GM19467 (cell line): Measurements from ENCODE around the gene PACSIN1.

Experiments used
- ATAC-seq: cut with Tn5 transposase; IDR thresholded peaks from one replicate; pipeline ENCODE4 v1.9.1; 2021; ENCODE audit warnings: mild to moderate bottlenecking, moderate library complexity; ENCODE audit not compliant: unreplicated experiment

The PACSIN1 gene

DNA sequence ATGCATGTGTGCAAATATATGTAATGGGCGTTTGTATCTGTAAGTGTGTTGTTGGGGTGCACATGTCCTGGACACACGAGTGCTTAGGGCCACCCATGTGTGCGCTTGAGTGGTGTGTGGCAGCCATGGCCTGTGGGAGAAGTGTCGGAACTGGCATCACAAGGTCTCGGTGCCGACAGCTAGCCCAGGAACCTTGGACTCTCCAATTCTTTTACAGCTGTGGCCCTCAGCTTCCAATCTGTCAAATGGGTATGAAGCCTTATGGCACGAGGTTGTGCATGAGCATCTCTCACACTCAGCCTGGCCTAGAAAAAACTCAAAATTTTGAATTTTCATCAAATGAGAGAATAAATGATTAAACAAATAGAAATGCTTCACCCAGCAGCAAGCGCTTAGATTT is 48.2 kb downstream of the PACSIN1 start:
- no peak for ATAC-seq

DNA sequence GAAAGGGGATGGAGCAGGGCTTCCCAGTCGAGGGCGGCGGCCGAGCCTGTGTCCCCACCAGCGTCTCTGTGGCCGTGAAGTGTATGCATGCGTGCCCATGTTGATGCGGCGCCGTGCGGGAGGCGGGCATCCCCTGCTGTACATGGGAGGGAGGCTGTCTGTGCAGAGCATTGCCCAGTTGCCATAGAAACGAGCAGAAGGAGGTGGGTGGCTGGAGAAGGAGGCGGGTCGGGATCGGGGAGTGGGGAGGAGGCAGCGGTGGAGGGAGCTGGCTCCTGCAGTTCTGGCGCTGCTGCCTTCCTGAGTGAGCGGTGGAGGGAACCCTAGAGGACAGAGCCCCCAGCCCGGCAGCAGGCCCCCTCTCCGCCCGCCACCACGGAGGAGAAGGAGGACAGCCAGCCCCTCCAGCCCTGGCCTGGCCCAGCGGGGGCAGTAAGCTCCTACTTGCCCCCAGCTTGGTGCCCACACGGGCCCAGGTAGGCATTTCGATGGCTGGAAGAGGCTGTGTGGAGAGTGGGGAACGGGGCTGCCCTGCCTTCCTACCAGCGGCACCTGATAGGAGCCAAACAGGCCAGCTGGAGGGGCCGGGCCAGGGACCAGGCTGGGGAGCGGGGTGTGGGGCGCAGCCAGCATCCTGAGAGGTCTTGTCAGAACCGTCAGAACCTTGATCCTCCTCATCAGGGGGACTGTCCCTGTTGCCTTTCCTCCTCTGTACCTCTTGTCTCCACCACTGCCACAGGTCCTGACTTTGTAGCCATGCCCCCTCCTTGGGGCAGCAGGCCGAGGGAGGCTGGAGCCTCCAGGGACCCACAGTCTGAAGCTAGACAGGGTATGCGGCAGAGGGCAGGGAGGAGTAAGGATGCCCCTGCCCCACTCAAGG is 49.0 kb downstream of the PACSIN1 start:
- ATAC-seq, result no peak

DNA sequence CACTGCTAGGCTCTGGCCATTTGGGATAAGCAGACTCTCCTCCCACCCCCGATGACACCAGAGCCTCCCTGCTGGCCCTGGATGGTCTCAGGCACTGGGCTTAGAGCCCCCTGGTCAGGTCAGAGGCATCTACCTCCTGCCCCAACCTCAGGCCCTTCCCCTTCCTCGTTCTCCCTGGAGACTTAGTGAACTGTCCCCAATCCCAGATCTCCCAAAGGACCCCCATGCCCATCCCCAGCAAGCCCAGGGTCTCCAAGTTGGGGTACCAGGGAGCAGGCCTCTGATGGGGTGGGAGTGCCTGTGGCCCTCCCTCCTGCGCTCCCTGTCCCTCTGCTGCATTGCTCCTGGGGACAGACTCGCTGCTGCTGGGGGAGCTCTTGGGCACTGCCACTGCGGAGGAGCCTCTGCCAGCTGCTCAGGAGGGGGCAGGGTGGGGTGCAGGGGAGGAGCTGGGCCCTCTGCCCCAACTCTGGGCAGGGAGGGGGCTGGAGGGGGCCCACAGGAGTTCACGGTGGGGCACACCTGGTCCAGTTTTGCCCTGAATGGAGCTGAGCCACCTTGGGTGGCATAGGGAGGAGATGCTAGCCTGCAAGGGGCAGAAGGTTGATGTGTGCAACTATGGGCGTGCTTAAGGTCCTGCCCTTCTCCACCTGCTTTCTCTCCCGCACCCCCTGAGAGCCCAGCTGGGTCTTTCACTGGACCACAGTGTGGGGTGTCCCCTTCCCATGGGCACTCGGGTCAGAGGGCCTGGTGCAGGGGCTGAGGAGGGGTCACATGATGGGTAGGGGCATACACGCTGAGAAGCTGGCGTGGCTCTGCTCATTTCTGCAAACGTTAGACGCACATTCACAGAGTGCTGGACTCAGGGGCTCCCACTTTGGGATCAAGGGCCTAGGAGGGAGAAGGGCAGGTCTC is 49.9 kb downstream of the PACSIN1 start:
- ATAC-seq, result no peak

DNA sequence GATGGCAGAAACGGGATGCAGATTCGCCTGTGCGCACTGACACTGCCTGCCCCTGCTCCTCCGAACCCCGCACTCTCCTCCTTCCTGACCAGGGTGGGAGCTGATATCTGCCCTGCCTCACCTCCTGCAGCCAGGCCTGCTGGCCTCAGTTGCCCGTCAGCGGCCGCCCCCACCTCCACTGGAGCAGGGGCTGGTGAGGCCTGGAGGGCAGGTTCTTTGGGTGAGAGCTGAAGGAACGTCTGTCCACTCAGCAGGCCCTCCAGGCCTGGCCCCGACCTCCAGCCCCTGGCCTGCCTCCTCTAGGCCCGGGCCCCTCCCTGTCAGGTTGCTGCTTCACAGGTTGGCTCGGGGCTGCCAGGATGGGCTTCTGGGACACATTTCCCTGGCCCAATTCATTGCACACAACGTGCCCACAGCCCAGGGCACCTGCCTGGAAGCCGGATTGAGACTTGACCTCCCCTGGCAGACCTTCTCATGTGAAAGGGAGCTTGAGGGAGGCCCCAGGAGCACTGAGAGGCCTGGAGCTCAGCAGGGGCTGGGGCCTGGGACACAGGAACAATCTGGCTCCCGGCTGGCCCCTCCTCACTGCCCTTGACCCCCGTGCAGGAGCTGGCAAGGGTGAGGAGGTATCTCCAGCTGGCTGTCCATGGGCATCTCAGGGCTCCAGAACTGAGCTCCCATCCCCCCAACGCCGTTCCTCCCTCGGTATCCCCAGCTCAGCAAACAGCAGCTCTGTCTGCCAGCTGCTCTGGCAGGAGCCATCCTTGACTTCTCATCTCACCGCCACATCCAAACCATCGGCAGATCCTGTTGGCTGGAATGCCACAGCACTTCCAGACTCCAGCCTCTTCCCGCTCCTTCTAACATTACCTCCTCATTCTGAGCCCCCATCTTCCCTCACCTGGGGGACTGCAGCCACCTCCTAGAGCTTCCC is 50.8 kb downstream of the PACSIN1 start:
- ATAC-seq, result no peak

DNA sequence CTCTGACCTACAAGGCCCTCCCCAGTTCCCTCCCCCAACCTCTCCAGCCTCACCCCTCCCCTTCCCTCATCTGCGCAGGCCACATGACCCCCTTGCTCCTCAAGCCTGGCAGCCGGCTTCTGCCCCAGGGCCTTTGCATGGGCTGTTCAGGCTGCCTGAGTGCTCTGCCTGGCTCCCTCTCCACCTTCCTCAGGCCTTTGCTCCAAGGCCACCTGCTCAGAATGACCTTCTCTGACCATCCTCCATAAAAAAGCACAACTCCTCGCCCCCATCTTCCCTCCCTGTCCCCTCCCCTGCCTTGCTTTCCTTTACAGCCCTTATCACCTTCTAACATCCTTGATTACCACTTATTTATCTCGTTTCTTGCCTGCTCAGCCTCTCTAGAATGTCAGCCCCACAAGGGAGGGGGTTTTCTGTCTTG is 51.6 kb downstream of the PACSIN1 start:
- ATAC-seq, result no peak

DNA sequence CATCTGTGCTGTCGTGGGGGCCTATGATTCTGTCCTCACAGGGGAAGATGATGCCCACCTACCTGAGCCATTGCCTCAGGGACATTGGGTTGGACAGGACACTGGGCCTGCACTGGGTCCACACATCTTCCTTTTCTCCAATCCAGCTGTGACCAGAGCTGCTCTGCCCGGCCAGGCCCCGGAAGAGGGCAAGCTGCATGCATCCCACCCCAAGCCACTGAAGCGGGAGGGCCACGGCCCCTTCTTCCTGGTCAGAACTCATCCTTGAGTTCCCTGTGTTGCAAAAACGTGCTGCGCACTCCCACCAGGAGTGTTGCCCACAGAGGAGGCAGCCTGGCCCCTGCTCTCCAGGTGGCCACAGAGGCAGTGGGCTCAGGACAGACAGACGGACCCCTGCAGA is 52.1 kb downstream of the PACSIN1 start:
- no peak for ATAC-seq

DNA sequence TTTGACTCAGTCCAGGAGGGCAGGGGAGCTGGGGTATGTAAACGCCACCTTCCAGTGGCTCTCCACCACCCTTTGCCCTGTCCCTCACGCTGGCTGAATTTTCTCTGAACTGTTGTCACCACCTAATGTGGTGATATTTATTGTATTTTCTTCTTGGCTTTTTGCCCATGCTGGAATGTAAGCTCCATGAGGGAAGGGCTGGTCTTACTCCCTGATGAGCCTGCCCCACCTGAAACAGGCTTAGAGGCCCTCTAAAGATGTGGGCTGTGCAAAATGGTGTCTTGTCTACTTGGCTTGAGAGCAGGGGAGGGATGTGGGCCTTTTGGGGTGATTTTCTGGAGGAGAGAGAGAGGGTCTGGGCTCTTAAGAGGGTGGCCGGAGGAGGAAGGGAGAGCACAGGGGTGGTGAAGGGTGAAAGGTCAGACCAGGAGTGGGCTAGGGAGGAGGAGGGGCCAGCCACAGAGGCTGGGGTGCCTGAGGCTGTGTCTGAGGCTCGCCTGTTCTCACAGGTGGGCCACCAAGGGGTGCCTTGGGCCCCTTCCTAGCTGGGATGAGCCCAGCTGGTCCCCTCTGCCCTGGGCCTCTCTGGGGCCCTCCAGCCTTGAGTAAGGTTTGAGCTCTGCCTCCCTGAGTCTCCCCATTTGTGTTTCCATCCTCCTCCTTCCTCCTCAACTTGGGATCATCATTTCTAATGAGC is 52.9 kb downstream of the PACSIN1 start:
- ATAC-seq, result no peak

DNA sequence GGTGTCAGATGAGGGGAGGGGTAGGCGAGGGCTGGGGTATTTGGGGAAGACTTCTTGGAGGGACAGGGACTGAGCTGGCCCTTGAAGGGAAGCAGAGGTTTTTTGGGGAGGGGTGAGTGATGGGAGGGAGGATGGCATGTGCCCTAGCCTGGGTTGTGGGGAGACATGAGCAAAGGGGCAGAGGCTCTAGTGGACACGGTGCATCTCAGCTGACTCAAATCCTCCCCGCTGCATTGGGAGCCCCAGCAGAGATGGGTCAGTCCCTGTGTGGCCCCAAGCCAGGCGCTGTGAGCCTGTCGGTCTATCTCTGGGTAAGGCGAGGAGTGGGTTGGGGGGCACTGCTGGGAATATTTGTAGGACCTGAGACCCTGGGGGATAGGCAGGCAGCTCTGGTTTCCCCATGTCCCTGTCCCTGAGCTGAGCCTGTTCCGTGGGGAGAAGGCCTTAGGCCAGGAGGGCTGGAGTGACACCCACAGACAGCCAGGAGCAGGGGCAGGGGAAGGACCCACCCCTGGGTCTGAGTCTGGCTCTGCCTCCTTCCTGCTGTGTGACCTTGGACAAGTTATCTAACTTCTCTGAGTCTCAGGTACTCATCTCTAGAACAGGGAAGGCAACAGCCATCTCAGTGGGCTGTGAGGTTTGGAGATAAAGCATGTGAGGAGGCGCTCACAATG is 54.2 kb downstream of the PACSIN1 start:
- ATAC-seq, result no peak

DNA sequence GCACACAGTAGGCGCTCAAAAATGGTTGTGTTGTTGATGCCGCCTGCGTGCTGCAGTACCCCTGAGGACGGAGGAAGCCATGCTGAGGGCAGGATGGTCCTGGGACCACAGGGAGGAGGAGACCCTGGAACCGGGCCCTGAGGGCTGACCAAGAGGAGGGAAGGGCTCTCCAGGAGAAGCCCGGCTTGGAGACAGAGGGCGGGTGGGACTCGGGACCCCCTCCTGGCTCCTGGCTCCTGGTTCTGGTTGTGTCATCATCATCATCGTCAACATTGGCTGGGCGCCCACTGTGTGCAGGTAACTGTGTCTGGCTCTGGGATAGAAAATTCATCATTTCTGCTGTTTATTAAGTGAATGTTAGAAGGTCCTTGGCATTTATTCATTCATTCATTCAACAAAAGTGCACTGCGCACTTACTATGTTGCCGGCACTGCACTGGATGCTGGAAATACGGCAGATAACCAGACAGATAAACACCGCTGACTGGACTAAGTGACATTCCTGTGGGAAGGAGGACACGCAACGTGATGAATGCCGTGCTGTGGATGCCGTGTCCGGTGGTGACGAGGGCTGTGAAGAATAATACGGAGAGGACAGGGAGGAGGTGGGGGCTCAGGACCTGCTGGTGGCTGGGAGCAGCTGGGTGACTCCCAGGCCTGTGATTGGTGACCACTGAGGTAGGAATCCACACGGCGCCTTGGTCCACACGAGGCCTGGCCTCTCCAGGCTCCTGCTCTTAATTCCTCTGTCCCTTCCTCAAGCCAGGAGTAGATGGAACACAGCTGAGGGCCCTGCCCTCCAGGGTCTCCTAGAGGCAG is 55.0 kb downstream of the PACSIN1 start:
- no peak for ATAC-seq

DNA sequence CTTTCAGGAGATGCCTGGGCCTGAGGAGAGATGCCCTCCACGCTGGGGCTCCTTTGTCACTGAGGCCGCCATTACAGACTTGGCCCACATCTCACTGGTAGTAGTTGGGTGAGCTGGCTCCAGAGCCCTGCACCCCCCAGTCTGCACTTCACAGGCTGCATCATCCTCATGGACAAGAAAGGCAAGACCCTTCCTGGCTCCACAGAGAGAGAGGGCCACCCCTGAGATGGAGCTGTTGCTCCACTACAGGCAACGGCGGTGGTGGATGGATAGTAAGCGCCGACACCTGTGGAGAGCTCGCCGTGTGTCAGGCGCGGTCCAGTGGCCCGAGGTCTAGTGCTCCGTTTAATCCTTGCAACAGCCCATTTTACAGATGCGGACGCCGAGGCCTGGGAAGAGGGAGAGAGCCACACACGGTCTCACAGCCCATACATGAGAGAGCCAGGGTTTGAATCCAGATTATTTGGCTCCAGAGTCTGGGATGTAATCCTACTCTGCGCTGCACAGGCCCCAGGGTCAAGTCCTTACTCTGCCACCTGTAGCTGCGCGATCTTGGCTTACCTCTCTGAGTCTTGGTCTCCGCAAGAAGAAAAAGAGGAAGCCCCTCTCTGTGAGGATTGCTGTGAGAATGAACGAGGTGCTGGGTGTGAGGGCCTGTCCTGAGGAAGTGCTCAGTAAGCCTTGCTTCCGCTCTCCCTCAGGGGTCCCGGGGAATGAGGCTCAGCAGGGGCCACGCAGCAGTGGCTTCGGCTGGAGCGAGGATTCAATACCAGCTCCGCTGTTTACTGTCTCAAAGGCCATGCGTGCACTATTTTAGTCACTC is 55.8 kb downstream of the PACSIN1 start:
- ATAC-seq, result no peak

DNA sequence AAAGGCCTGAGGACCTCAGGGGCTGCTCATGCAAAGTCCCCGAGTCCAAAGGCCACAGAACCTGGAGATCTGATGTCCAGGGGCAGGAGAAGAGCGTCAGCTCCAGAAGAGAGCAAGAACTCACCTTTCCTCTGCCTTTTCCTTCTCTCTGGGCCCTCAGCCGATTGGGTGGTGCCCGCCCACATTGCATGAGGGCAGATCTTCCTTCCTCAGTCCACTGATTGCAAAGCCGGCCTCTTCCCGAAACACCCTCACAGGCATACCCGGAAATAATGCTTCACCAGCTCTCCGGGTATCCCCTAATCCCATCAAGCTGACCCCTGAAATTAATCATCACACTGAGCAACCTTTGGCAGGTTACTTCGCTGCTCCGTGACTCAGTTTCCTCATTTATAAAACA is 56.9 kb downstream of the PACSIN1 start:
- no peak for ATAC-seq

DNA sequence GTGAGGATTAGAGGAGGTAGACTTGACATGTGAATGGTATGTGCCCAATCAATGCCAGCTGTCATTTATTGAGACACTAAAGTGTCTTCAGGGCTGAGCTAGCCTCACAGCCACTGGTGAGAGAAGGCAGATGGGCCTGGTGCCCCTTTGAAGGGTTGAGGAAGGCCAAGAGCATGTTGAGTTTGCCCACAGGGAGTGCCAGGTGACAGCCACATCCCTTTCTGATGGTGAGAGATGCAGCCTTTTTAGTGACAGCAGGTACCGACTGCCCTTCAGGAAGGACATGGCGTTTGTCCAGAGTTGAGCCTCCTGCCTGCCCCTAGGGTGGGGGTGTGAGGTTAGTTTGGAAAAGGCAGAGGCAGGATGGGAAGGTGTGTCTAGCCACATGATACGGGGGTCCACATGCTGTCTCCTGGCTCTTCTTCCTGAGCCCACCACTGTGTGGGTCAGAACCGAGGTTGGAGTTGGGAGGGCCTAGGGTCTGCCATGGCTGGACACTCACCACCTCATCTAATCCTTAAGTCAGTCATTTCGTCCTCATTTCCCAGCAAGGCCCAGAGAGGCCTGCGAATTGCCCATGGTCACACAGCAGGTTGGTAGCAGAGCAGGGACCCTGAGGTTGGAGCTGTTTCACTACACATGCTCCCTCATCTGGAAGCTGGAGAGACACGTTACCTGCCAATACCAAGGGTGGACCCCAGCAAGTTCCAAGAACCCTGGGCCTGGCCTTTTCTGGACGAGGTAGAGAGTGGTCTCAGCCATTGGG is 57.7 kb downstream of the PACSIN1 start:
- no peak for ATAC-seq

DNA sequence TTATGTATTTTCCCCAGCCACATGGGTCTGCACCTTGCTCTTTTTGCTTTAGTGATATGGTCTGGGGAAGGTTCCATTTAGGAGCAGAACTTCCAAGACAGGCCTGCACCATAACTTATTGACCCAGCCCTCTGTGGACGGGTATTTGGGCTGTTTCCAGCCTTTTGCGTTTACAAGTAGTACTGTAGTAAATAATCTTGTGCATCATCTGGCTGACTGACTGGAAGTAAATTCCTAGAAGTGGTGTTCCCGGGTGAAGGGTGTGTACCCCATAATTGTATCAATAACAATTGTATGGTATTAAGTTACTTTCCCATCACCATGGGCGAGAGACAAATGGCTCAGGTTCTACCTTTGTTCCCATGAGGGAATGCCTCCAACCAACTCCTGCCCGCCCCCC is 58.6 kb downstream of the PACSIN1 start:
- no peak for ATAC-seq

DNA sequence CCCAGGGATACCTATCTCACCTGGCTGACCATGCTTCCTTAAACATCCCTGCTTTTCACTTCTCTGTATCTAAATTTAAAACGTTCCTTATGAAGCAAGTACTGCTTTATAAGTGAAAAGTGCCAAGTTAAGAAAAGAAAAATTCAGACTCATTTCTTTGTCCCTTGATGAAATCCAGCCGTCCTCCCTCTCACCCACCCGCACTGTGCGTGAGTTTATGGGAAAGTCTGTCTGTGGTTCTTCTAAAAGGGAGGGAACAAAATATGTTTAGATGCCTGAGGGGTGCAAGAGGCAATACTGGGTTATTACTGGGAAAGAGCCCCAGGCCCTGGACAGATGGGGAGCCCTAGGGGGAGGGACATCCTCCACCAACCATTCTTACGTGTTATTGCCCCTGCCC is 59.1 kb downstream of the PACSIN1 start:
- no peak for ATAC-seq

DNA sequence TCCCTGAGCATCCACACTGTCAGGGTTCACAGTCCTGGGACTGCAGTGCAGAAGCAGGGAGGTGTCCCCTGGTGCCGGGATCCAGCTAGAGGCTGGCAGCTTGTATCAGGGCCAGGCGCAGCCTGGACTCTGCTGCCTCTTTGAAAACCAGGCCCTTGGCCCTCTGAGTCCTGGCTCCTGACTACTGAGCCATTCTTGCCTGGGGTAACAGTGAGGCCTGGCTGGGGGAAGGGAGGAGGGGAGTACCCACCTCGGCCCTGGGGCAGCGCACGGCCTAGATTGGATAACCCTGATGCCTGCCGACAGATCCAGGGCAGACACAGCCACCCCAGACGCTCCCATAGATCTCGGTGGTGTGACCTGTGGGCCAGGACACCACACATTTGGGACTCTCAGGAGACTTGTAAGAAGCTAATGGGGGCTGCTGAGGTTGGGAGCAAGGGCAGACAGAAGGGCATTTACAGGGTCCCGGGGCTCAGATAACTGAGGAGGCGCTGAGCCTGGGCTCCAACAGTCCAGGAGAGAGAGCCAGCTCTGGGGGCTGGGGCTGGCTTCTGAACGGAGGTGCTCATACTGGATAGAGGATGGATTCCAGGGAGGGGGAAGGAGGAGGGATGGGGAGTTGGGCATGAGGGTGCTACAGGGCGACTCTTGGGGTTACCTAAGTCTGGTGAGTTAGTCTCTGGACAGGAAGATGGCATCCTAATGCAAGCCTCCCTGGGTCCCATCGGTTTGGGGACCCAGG is 59.7 kb downstream of the PACSIN1 start:
- no peak for ATAC-seq

DNA sequence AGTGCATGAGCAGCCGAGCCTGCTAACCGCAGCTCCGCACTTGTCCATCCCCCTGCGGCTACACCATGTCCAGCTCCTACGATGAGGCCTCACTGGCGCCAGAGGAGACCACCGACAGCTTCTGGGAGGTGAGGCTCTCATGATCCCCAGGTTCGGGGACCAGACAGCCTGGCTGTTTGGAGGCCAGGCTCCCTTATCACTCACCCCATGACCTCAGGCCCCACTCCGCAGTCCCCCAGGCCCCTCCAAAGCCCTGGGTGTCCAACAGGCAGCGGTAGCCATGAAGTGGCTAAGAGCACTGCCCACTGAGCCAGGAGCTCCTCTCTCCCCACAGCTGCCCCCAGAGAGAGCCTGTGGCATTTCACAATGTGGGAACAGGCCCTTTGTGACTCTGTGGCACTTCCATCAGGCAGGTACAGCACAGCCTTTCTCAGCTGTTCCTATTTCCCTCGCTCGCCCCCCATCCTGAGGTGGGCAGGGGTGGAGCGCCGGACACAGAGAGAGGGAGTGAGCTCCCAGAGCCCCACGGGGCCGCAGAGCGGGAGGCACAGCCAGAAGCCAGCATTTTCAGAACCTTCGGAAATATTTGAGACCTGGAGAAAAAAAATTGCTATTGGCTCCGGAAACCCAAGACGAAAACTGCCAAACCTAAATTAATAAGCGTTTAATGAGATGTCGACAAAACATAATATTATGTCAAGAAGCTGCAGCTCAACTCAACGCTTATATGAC is 60.5 kb downstream of the PACSIN1 start:
- ATAC-seq, result no peak
